GM21515 (cell line): ENCODE results near the gene GIGYF1.

Experiments used
- ATAC-seq: cut with Tn5 transposase; IDR thresholded peaks from one replicate; pipeline ENCODE4 v1.9.1; 2021; ENCODE audit not compliant: unreplicated experiment

The GIGYF1 gene

DNA sequence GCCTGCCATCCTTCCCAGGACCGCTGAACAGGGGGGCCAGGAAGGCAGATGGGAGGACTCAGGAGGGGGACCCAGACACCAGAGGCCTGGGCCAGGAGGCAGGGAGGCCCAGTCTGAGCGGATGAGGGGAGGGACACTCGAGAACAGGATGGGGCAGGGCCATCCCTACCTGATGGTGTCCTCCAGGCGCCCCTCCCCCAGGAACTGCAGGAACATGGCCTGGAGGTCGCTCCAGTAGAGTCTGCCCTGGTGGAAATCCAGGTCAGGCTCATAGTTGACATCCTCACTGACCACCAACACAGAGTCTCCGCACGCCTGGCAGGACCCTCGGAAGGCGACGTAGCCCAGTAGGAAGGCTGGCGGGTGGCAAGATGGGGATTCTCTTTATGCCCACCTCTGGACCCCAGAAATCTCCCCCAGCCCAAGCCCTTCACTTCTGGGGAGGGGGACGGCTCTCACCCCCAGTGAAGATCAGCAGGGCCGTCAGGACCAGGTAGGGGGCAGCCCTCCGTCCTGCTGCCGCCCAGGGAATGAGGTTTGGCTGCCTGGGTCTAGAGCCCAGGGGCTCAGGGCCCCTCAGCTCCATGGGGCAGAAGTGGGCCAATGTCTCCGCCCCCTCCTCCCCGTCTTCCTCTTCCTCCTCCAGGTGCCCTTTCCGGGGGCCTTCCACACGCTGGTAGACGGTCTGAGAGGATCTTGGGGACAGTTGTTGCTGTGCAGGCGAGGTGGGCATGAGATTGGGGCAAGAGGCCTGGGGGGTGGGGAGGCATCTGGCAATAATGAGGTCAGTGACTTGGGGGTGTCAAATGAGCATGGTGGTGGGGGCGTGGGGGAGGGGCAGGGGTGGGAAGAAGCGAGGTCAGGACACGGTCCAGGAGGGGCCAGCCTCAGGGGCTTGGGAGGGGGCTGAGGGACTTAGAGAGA lies 53.3 kb downstream of the GIGYF1 start:
- no peak for ATAC-seq

DNA sequence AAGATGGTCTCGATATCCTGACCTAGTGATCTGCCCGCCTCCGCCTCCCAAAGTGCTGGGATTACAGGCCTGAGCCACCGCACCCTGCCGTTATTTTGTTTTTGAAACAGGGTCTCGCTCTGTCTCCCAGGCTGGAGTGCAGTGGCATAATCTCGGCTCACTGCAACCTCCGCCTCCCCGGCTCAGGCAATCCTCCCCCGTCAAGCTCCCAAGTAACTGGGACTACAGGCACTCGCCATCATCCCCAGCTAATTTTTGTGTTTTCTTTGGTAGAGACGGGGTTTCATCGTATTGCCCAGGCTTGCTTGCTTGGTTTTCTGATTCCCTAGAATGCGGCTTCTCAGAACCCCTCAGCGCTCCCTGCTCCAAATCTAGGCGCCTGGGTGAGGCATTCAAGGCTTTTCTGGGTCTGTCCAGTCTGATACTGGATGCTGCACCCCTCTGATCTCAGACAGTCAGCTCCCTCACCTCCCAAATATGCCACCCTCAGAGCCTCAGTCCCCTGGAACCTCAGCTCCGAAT lies 54.0 kb downstream of the GIGYF1 start:
- no peak for ATAC-seq

DNA sequence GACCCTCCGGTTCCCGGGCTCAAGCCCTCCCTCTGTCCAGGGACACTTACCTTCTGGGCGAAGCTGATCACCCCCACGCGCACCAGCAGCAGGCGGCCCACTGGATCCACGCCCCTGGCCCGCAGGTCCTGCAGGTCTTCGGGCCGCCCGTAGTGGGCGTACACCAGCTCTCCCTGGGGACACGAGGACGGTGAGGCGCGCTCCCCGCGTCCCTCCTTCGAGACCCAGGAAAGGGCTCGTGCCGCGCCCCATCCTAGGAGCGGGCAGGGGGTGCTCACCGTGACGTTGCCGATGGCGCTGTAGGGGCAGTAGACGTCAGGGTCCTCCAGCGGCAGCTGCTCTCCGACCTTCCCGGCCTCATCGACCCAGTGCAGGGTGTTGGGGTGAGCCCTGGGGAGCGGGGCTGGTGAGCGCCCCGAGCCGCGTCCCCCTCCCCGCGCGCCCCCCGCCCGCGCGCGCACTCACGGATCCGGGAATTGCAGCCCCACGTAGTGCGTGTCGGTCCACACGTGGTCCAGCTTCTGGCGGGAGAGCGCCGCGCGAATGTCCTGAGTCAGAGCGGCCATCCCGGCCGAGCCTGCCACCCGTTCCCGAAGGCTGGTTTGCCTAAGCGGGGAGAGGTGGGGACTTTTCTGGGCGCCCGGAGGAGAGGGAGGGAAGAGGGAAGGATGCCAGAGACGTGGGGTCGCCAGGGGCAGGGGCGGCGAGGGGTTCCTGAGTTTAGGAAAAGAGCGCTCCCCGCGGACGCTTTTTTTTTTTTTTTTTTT lies 60.9 kb downstream of the GIGYF1 start:
- ATAC-seq: no peak

- ATAC-seq: no peak
Observed at GRCh38 chr7:100630066-100630465, 64.0 kb downstream of the GIGYF1 start.
